ENCODE measurements around the gene RNF148. TPM values are rescaled to one million over a fixed set of nuclear protein-coding genes. Genes with fewer than 3 reads are reported as not detected.

RNF148 gene, protein sequence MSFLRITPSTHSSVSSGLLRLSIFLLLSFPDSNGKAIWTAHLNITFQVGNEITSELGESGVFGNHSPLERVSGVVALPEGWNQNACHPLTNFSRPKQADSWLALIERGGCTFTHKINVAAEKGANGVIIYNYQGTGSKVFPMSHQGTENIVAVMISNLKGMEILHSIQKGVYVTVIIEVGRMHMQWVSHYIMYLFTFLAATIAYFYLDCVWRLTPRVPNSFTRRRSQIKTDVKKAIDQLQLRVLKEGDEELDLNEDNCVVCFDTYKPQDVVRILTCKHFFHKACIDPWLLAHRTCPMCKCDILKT
- not detected for total RNA-seq

DNA sequence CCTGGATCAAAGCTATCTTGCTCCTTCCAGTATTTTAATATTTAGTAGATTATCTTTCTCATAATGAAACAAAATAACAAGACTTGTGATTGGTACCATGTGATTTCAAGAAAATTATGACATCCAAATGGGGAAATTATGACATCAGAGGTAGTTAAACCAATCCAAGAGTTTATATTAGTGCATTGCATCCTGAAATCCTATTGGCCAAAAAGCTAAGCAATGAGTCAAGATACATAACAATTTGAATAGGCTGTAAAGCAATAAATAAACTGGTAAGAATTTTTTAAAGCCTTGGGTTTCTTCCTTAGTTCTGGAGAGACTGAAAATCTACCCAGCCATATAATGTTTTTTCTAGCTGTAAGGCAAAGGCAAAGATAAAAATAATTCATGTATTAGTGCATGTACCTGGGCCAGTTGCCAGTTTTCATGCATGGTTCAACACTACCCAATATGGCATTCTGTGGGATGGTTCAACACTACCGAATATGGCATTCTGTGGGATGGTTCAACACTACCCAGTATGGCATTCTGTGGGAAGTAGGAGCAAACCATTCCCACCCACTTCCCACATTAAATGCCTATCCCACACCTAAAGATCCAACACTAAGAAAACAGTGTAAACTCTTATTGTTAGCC lies at the start of gene RNF148:
TSS of gene RNF148 (minus strand) at position 51 of the 639 bp plus-strand sequence. CDS start 172 bp downstream, outside the sequence.
- CTCF ChIA-PET, result no interaction called here
- Mint-ChIP-seq H3K9me3 (peaks cover 7% of the 10 kb centered on the region), H3K4me1 (ENCODE audit: low read depth) (no peaks in the 10 kb centered on the region), H3K27me3 (no peaks in the 10 kb centered on the region), H3K36me3 (ENCODE audit: low read depth) (no peaks in the 10 kb centered on the region), H3K27ac (no peak within 1 kb of the TSS), H3K4me3 (no peak within 1 kb of the TSS)
- POLR2A ChIA-PET, result no interaction called here
- TF ChIP-seq, protein P1, sequence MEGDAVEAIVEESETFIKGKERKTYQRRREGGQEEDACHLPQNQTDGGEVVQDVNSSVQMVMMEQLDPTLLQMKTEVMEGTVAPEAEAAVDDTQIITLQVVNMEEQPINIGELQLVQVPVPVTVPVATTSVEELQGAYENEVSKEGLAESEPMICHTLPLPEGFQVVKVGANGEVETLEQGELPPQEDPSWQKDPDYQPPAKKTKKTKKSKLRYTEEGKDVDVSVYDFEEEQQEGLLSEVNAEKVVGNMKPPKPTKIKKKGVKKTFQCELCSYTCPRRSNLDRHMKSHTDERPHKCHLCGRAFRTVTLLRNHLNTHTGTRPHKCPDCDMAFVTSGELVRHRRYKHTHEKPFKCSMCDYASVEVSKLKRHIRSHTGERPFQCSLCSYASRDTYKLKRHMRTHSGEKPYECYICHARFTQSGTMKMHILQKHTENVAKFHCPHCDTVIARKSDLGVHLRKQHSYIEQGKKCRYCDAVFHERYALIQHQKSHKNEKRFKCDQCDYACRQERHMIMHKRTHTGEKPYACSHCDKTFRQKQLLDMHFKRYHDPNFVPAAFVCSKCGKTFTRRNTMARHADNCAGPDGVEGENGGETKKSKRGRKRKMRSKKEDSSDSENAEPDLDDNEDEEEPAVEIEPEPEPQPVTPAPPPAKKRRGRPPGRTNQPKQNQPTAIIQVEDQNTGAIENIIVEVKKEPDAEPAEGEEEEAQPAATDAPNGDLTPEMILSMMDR (IDR thresholded peaks at IDR 0.05), result no peak
- intact Hi-C loops (cut with micrococcal nuclease), result no loop called here
- DNase-seq (no peak), ATAC-seq (no peak)

DNA sequence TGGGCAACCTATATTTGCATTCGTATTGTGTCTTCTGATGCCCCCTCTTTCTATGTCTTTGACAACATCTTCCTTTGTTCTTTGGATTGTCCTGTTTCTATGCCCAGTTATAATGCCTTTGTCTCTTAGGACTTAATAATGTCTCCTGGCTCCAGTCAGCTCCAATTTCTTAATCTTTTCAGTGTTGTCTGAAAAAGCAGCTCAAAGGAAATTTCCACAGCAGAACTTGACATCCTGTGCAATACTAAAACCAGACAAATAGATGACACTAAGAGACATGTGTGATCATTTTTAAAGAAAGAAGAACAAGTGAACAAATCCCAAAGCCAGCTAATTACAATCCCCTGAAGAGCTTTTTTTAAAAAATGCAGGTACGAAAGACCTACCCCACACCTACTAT lies 47.7 kb upstream of the RNF148 start:
- H3K4me3 Mint-ChIP-seq, result no peak overlapping the region
- no peaks in the 10 kb centered on the region for H3K36me3 Mint-ChIP-seq (ENCODE audit: low read depth)
- peaks cover 4% of the 10 kb centered on the region for H3K9me3 Mint-ChIP-seq
- DNase-seq (no peak), ATAC-seq (no peak)
- intact Hi-C loops (cut with micrococcal nuclease), result no loop called here
- POLR2A ChIA-PET, result no interaction called here
- H3K27ac Mint-ChIP-seq, result no peak overlapping the region
- TF ChIP-seq, protein P1 (IDR thresholded peaks at IDR 0.05), result no peak
- CTCF ChIA-PET, result no interaction called here
- H3K27me3 Mint-ChIP-seq, result no peaks in the 10 kb centered on the region
- H3K4me1 Mint-ChIP-seq (ENCODE audit: low read depth), result no peaks in the 10 kb centered on the region

DNA sequence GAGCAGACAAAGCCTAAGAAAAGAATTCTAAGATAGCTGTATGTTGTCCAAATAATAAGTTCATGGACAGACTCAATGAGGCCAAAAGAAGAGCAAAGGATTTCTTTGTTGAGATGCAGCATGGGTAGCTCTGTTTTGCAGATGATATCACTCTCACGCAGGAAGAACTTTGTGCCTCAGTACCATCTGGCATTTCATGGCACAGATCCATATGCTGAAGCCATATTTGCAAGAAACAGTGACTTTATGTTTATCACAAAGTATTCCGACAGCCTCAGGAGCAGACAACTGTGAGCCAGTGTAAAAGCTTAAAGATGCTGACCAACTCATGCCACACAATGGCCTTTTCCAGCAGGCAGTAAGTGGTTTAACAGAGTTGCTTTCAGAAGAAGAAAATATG lies 45.5 kb upstream of the RNF148 start:
- DNase-seq (no peak), ATAC-seq (no peak)
- no peak overlapping the region for H3K27ac Mint-ChIP-seq
- H3K4me1 Mint-ChIP-seq (ENCODE audit: low read depth), result no peaks in the 10 kb centered on the region
- no peak overlapping the region for H3K4me3 Mint-ChIP-seq
- no peaks in the 10 kb centered on the region for H3K27me3 Mint-ChIP-seq
- intact Hi-C loops (cut with micrococcal nuclease), result no loop called here
- POLR2A ChIA-PET, result no interaction called here
- CTCF ChIA-PET, result interaction anchor here (0.7 to 1.3 kb wide), 2 partner anchors 11 to 12 kb away, joined by 3 read pairs; no protein-coding TSS in a partner anchor
- H3K9me3 Mint-ChIP-seq, result peaks cover 7% of the 10 kb centered on the region
- TF ChIP-seq, protein P1 (IDR thresholded peaks at IDR 0.05), result no peak
- no peaks in the 10 kb centered on the region for H3K36me3 Mint-ChIP-seq (ENCODE audit: low read depth)

DNA sequence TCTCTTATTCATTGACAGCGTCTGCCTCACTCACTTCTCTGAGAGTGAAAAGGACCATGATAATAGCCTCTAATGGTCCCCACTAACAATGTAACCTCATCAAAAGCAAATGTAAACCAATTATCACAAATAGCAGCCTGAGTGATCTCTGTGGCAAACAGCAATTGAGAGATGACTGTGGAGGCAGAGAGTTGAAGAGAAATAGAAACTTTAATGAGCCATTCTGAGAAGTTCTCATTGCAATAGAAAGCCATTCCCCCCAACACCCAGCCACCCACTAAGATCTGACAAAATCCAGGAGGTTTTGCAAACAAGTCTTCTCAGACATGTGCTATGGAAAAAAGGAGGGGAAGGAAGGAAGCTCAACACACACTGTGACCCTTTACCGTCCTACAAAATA lies 44.2 kb upstream of the RNF148 start:
- intact Hi-C loops (cut with micrococcal nuclease), result no loop called here
- Mint-ChIP-seq H3K27me3 (no peaks in the 10 kb centered on the region), H3K27ac (no peak overlapping the region), H3K4me1 (ENCODE audit: low read depth) (no peaks in the 10 kb centered on the region), H3K4me3 (no peak overlapping the region), H3K36me3 (ENCODE audit: low read depth) (no peaks in the 10 kb centered on the region), H3K9me3 (peaks cover 7% of the 10 kb centered on the region)
- TF ChIP-seq, protein P1 (IDR thresholded peaks at IDR 0.05), result no peak
- DNase-seq (no peak), ATAC-seq (no peak)
- POLR2A ChIA-PET, result no interaction called here
- CTCF ChIA-PET, result interaction anchor here (1.3 kb wide), 1 partner anchor 11 kb away, joined by 3 read pairs; no protein-coding TSS in a partner anchor

DNA sequence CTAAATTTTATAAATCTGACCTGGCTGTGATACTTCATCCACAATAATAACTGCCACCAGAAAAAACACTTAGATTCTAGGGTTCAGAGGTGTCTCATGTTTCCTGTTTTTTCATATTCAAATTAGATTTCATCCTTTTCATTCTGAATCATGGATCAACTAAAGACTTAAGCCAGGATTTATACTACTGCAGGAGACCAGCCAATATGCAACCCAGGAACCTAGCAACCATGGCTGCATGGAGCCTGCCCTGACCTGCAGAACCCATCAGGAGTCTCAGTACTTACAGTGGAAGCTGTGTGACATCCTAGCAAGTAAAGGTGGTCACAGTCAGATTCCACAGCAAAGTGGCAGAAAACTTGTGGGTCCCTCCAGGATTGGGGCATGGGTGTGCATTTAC lies 40.5 kb upstream of the RNF148 start:
- Mint-ChIP-seq H3K27me3 (no peaks in the 10 kb centered on the region), H3K4me1 (ENCODE audit: low read depth) (no peaks in the 10 kb centered on the region), H3K9me3 (peaks cover 3% of the 10 kb centered on the region), H3K36me3 (ENCODE audit: low read depth) (no peaks in the 10 kb centered on the region), H3K4me3 (no peak overlapping the region), H3K27ac (no peak overlapping the region)
- CTCF ChIA-PET, result no interaction called here
- POLR2A ChIA-PET, result no interaction called here
- TF ChIP-seq, protein P1 (IDR thresholded peaks at IDR 0.05), result no peak
- ATAC-seq, result no peak
- intact Hi-C loops (cut with micrococcal nuclease), result no loop called here
- no peak for DNase-seq
